ENCODE data around the gene RER1. TPM values are rescaled to one million over a fixed set of nuclear protein-coding genes. Genes with fewer than 3 reads are reported as not detected.

The RER1 gene
- total RNA-seq, 1 experiment from 2014 or later: 110 TPM

DNA sequence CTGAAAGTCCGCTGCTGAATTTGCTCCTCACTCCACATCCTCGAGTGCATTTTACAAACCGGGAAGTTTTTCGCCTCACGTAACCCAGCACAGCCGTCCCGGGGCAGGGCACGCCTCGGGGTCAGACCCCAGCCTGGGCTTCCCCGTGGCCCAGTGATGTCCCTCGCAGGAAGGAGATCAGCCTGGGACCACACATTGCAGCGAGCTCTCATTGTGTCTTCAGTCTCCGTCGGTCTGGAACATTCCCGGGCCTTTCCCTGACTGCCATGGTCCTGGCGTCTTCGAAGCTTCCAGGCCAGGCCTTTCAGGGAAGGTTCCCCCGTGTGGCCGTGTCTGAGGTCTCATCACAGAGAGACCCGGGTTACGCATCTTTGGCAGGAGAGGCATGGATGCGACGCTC lies 43.7 kb upstream of the RER1 start:
- Mint-ChIP-seq H3K27ac (peak overlapping the region in 1 of 3 experiments; percentile 87; a peak in 2 of 7 replicates), H3K9me3 (no peaks in the 10 kb centered on the region), H3K36me3 (ENCODE audit: insufficient read depth in 1 of 3, low read depth in 3 of 3) (no peaks in the 10 kb centered on the region), H3K27me3 (ENCODE audit: low read depth) (no peaks in the 10 kb centered on the region), H3K4me3 (no peak overlapping the region), H3K4me1 (peaks cover 0 to 9% of the 10 kb centered on the region in 2 experiments; a peak in 1 of 4 replicates)
- TF ChIP-seq, protein P1, sequence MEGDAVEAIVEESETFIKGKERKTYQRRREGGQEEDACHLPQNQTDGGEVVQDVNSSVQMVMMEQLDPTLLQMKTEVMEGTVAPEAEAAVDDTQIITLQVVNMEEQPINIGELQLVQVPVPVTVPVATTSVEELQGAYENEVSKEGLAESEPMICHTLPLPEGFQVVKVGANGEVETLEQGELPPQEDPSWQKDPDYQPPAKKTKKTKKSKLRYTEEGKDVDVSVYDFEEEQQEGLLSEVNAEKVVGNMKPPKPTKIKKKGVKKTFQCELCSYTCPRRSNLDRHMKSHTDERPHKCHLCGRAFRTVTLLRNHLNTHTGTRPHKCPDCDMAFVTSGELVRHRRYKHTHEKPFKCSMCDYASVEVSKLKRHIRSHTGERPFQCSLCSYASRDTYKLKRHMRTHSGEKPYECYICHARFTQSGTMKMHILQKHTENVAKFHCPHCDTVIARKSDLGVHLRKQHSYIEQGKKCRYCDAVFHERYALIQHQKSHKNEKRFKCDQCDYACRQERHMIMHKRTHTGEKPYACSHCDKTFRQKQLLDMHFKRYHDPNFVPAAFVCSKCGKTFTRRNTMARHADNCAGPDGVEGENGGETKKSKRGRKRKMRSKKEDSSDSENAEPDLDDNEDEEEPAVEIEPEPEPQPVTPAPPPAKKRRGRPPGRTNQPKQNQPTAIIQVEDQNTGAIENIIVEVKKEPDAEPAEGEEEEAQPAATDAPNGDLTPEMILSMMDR (conservative IDR thresholded peaks at IDR 0.05): no peak; the same call in 2 of the 3 replicates
- Histone ChIP-seq H3K4me2 (ENCODE audit: insufficient read depth, insufficient read length, low read length) (no peak overlapping the region), H3K4me1 (ENCODE audit: insufficient read depth, low read length) (no peaks in the 10 kb centered on the region), H4K20me1 (ENCODE audit: control insufficient read depth, insufficient read depth, insufficient read length) (no peaks in the 10 kb centered on the region), H2BK5ac (ENCODE audit: insufficient read length, low read length) (no peak overlapping the region), H3K56ac (ENCODE audit: insufficient read length, low read depth, low read length) (no peak overlapping the region), H4K91ac (ENCODE audit: insufficient read length, low read depth, low read length) (no peak overlapping the region), H3K23me2 (ENCODE audit: insufficient read length, low read depth, low read length, poor library complexity, severe bottlenecking) (no peaks in the 10 kb centered on the region), H2BK12ac (ENCODE audit: insufficient read length, low read depth, low read length) (no peak overlapping the region), H2AK5ac (ENCODE audit: insufficient read length, low read length) (no peak overlapping the region), H3K79me1 (ENCODE audit: insufficient read depth, low read depth, low read length, poor library complexity, severe bottlenecking) (no peaks in the 10 kb centered on the region), H2AFZ (ENCODE audit: low read length) (no peak overlapping the region), H3K18ac (ENCODE audit: insufficient read length, low read depth, low read length) (no peak overlapping the region), H2BK120ac (ENCODE audit: low read depth, low read length, poor library complexity, severe bottlenecking) (no peak overlapping the region), H3K9me3 (ENCODE audit: control insufficient read depth, low read depth, low read length) (no peaks in the 10 kb centered on the region), H3K23ac (ENCODE audit: insufficient read length, low read depth, low read length) (no peak overlapping the region), H3T11ph (ENCODE audit: low read length) (no peak overlapping the region), H3K4ac (ENCODE audit: low read depth, low read length) (no peak overlapping the region), H2BK20ac (ENCODE audit: low read depth, low read length, poor library complexity, severe bottlenecking) (no peak overlapping the region), H4K5ac (ENCODE audit: insufficient read length, low read depth, low read length) (no peak overlapping the region), H4K8ac (replicated peaks; ENCODE audit: insufficient read length, low read depth, low read length) (no peak overlapping the region), H3K27ac (ENCODE audit: insufficient read length, low read depth, low read length) (no peak overlapping the region), H3K27me3 (ENCODE audit: insufficient read depth, low read length) (no peaks in the 10 kb centered on the region), H3K9ac (ENCODE audit: extremely low read depth, insufficient read length, low read length) (no peak overlapping the region), H2BK15ac (ENCODE audit: low read depth, low read length) (no peak overlapping the region), H3K79me2 (ENCODE audit: insufficient read depth, low read length) (no peaks in the 10 kb centered on the region), H3K14ac (ENCODE audit: insufficient read depth, low read length) (no peak overlapping the region)
- DNase-seq: no peak
- no CpG with 5 or more reads among the region's 23 CpGs for WGBS (ENCODE audit: extremely low coverage, insufficient read length, low lambda C conversion rate)
